HepG2 (cell line): ENCODE results near the gene SRP14. TPM values are rescaled to one million over a fixed set of nuclear protein-coding genes. Genes with fewer than 3 reads are reported as not detected.

Experiments
- CCAR2 ChIP-seq: fragments of 200-400 bp; formaldehyde crosslinking; optimal IDR thresholded peaks from 2 replicates; pipeline ENCODE3; 2018; ENCODE audit warnings: low read depth, mild to moderate bottlenecking, low read length, moderate library complexity
- ETS1 ChIP-seq: sonication (generic); formaldehyde crosslinking; IDR thresholded peaks from 2 replicates; pipeline ENCODE4 v1.4.0; 2020; ENCODE audit warnings: missing genetic modification reagents
- FOSL2 ChIP-seq: sonication (generic); formaldehyde crosslinking; IDR thresholded peaks from 2 replicates; pipeline ENCODE4 v1.4.0; 2020; ENCODE audit warnings: missing genetic modification reagents
- GABPB1 ChIP-seq: IDR thresholded peaks from 2 replicates; pipeline ENCODE4 v1.6.1; 2016; ENCODE audit warnings: mild to moderate bottlenecking, missing genetic modification reagents, moderate library complexity, missing compliant biosample characterization
- HNRNPLL ChIP-seq: fragments of 200-400 bp; formaldehyde crosslinking; IDR thresholded peaks from 2 replicates; pipeline ENCODE4 v1.6.1; 2017; ENCODE audit warnings: mild to moderate bottlenecking, low read depth, low read length; ENCODE audit not compliant: poor library complexity, severe bottlenecking
- MAFF ChIP-seq: IDR thresholded peaks from 2 replicates; pipeline ENCODE4 v1.6.1; 2011; ENCODE audit warnings: low read depth, low read length, improper control_type of control experiment
- NFYB ChIP-seq: sonication (generic); formaldehyde crosslinking; IDR thresholded peaks from 2 replicates; pipeline ENCODE4 v1.4.0; 2020; ENCODE audit warnings: missing genetic modification reagents
- RORA ChIP-seq: sonication (generic); formaldehyde crosslinking; IDR thresholded peaks from 2 replicates; pipeline ENCODE4 v1.5.0; 2020; ENCODE audit warnings: mild to moderate bottlenecking, missing genetic modification reagents, moderate library complexity
- TBX3 ChIP-seq: fragments of 450-650 bp; IDR thresholded peaks from 2 replicates; pipeline ENCODE4 v1.6.1; 2017; ENCODE audit warnings: antibody characterized with exemption, mild to moderate bottlenecking, inconsistent platforms, borderline replicate concordance
- ZBTB42 ChIP-seq: sonication (generic); formaldehyde crosslinking; IDR thresholded peaks from 2 replicates; pipeline ENCODE4 v1.5.0; 2020; ENCODE audit warnings: mild to moderate bottlenecking, missing genetic modification reagents
- ZBTB46 ChIP-seq: sonication (generic); formaldehyde crosslinking; IDR thresholded peaks from 2 replicates; pipeline ENCODE4 v1.4.0; 2020; ENCODE audit warnings: mild to moderate bottlenecking, missing genetic modification reagents, borderline replicate concordance
- ZEB1 ChIP-seq: IDR thresholded peaks from 2 replicates; pipeline ENCODE4 v1.6.1; 2012; ENCODE audit warnings: mild to moderate bottlenecking, low read depth, inconsistent platforms; ENCODE audit not compliant: insufficient replicate concordance
- ZFP62 ChIP-seq: sonication (generic); formaldehyde crosslinking; IDR thresholded peaks from 2 replicates; pipeline ENCODE4 v1.4.0; 2020; ENCODE audit warnings: missing genetic modification reagents
- ZKSCAN8 ChIP-seq: IDR thresholded peaks from 2 replicates; pipeline ENCODE4 v1.6.1; 2016; ENCODE audit warnings: borderline replicate concordance, missing genetic modification reagents, missing compliant biosample characterization
- ZNF260 ChIP-seq: sonication (generic); formaldehyde crosslinking; IDR thresholded peaks from 2 replicates; pipeline ENCODE4 v1.4.0; 2020; ENCODE audit warnings: missing genetic modification reagents, low read depth, mild to moderate bottlenecking, borderline replicate concordance
- ZNF280B ChIP-seq: sonication (generic); formaldehyde crosslinking; IDR thresholded peaks from 2 replicates; pipeline ENCODE4 v1.5.0; 2020; ENCODE audit warnings: missing genetic modification reagents, mild to moderate bottlenecking, borderline replicate concordance
- ZNF430 ChIP-seq: sonication (generic); formaldehyde crosslinking; IDR thresholded peaks from 2 replicates; pipeline ENCODE4 v1.9.0; 2021; ENCODE audit warnings: mild to moderate bottlenecking, missing genetic modification reagents
- ZNF740 ChIP-seq: sonication (generic); formaldehyde crosslinking; IDR thresholded peaks from 2 replicates; pipeline ENCODE4 v1.4.0; 2020; ENCODE audit warnings: missing genetic modification reagents
- polyA plus RNA-seq, 8 experiments: library from polyadenylated mRNA; depleted of rRNA in 3 of 8; stranded (reverse) in 7 of 8; unstranded in 1 of 8; fragments of >200 nt; fragmentation: Illumina TruSeq in 4 of 8; extraction: Trizol in 4 of 8; gene quantifications; 2 replicates each; pipeline versions ENCODE4 v1.2.1 to v1.2.3, GENCODE V29; 2011 to 2016; ENCODE audit warnings: low read depth in 4 of 8, missing spikeins in 1 of 8, mixed read lengths in 1 of 8; ENCODE audit not compliant: insufficient read depth in 1 of 8
- total RNA-seq, 5 experiments: library from RNA; depleted of rRNA; stranded (reverse); fragments of >200 nt; fragmentation: Illumina TruSeq; extraction: Trizol; gene quantifications; 2 replicates each; pipeline ENCODE4 v1.2.3, GENCODE V29; 2016; ENCODE audit warnings: low read depth in 1 of 5
- TF ChIP-seq, protein P1 (sequence below): IDR thresholded peaks from 2 replicates; pipeline ENCODE4 v1.6.1; 2016
- TF ChIP-seq, protein P2 (sequence below): sonication (generic); formaldehyde crosslinking; IDR thresholded peaks from 2 replicates; pipeline ENCODE4 v1.5.1; 2020; ENCODE audit warnings: mild to moderate bottlenecking, missing genetic modification reagents, moderate library complexity

SRP14 gene
- total and polyA plus RNA-seq, 2 of the 13 experiments (the other 11 are each of a cell fraction or from before 2014, with no cell fraction given): 208 to 356 TPM

DNA sequence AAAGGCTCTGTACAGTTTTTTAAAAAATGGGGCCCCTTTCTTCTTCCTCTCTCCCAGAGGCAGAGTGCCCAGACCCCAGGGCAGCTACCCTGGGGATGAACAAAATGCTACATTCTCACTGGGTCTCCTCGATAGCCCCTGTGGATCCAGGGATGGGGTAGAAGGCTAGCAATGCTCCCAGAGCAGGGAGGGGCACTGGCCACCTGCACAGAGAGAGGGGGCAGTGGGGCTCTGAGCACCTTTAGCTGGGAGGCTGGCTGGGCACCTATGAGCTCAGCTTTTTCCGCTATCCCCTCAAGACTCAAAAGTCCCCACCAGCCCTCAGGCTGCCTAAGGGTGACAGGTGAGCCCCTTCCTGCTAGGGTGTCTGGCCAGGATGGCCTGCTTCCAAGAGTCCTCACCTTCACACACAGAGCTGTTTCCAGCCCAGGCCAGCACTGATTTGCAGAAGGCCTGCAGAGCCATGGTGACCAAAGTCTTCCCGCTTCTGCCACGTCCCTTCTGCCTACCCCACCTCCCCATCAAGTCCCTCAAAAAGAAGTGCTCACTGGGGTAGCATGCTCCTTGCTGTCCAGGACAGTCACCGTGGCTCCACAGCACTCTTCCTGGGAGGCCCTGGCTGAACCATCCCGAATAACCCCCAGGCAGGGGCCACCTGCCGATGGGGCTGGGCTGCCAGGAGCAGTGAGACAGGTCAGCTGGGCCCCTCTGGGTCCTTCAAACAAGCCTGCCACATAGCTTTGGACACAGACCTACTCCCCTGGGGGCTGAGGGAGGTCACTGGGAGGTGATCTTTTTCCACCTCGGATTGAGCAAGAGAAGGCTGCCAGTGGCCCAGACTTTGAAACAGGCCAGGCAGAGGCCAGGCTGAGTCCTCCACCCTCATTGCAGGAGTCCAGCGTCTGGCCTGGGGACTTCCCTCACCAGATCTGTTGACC, 49.3 kb upstream of the SRP14 start (continued):
- TF ChIP-seq GABPB1 (CRISPR knock-in tag) (peak; percentile 64), ZEB1 (peak; percentile 78), HNRNPLL (peak; percentile 14), ZBTB42 (CRISPR knock-in tag) (0 out of 2 replicates have a peak, but pooled peaks have one; percentile 40), ZNF280B (no peak), NFYB (no peak; the same call in 1 of the 2 replicates), ZBTB46 (CRISPR knock-in tag) (peak; percentile 72; the same call in 1 of the 2 replicates), ZNF430 (0 out of 2 replicates have a peak, but pooled peaks have one; percentile 62), ZKSCAN8 (CRISPR knock-in tag) (peak; percentile 60; the same call in 1 of the 2 replicates), RORA (CRISPR knock-in tag) (no peak), ZFP62 (CRISPR knock-in tag) (no peak), MAFF (no peak), ETS1 (CRISPR knock-in tag) (no peak), ZNF740 (CRISPR knock-in tag) (no peak), CCAR2 (no peak), TBX3 (peak; percentile 35; the same call in 1 of the 2 replicates), FOSL2 (CRISPR knock-in tag) (peak; percentile 79), ZNF260 (CRISPR knock-in tag) (no peak)
- TF ChIP-seq, protein P1, sequence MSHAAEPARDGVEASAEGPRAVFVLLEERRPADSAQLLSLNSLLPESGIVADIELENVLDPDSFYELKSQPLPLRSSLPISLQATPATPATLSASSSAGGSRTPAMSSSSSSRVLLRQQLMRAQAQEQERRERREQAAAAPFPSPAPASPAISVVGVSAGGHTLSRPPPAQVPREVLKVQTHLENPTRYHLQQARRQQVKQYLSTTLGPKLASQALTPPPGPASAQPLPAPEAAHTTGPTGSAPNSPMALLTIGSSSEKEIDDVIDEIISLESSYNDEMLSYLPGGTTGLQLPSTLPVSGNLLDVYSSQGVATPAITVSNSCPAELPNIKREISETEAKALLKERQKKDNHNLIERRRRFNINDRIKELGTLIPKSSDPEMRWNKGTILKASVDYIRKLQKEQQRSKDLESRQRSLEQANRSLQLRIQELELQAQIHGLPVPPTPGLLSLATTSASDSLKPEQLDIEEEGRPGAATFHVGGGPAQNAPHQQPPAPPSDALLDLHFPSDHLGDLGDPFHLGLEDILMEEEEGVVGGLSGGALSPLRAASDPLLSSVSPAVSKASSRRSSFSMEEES (CRISPR knock-in tag): peak; percentile 64
- TF ChIP-seq, protein P2, sequence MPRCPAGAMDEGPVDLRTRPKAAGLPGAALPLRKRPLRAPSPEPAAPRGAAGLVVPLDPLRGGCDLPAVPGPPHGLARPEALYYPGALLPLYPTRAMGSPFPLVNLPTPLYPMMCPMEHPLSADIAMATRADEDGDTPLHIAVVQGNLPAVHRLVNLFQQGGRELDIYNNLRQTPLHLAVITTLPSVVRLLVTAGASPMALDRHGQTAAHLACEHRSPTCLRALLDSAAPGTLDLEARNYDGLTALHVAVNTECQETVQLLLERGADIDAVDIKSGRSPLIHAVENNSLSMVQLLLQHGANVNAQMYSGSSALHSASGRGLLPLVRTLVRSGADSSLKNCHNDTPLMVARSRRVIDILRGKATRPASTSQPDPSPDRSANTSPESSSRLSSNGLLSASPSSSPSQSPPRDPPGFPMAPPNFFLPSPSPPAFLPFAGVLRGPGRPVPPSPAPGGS: 0 out of 2 replicates have a peak, but pooled peaks have one; percentile 56
